MCF 10A (cell line): ENCODE results near the gene PDF. TPM values are rescaled to one million over a fixed set of nuclear protein-coding genes. Genes with fewer than 3 reads are reported as not detected.

Experiments used
- BruUV-seq: library from RNA; stranded (reverse); fragments of 400-500 nt; replicated peaks from 2 replicates; lab custom pipeline; 2021; lab: Mats Ljungman, UMichigan
- CTCF ChIA-PET: fragments of 300-600 bp; sonication (Branson Sonifier 250); formaldehyde crosslinking; extraction: SDS; loops from one replicate; lab custom pipeline; 2021; ENCODE audit warnings: antibody characterized with exemption, inconsistent platforms; lab: Yijun Ruan, JAX
- POLR2A ChIA-PET: fragments of 300-600, 350-650 bp; sonication (Branson Sonifier 250); formaldehyde crosslinking; extraction: SDS; loops from one replicate; lab custom pipeline; 2020; ENCODE audit warnings: antibody characterized with exemption, inconsistent platforms; lab: Yijun Ruan, JAX
- DNase-seq: peaks from one replicate; pipeline ENCODE4 v3.0.0-alpha.2; 2018; ENCODE audit not compliant: unreplicated experiment
- H3K27ac Mint-ChIP-seq: one replicate; pipeline ENCODE4 v1.8.0; 2022; ENCODE audit warnings: mild to moderate bottlenecking, low read depth, mixed read lengths; ENCODE audit not compliant: unreplicated experiment
- H3K27me3 Mint-ChIP-seq: one replicate; pipeline ENCODE4 v1.8.0; 2022; ENCODE audit warnings: mixed read lengths; ENCODE audit not compliant: insufficient read depth, unreplicated experiment
- H3K36me3 Mint-ChIP-seq: one replicate; pipeline ENCODE4 v1.8.0; 2022; ENCODE audit warnings: mild to moderate bottlenecking, moderate library complexity, mixed read lengths; ENCODE audit not compliant: insufficient read depth, unreplicated experiment
- H3K4me1 Mint-ChIP-seq: one replicate; pipeline ENCODE4 v1.8.0; 2022; ENCODE audit warnings: mixed read lengths; ENCODE audit not compliant: insufficient read depth, unreplicated experiment
- H3K4me3 Mint-ChIP-seq: one replicate; pipeline ENCODE4 v1.8.0; 2022; ENCODE audit warnings: mild to moderate bottlenecking, moderate library complexity, mixed read lengths; ENCODE audit not compliant: unreplicated experiment
- H3K9me3 Mint-ChIP-seq: one replicate; pipeline ENCODE4 v1.8.0; 2022; ENCODE audit warnings: mixed read lengths; ENCODE audit not compliant: unreplicated experiment
- intact Hi-C: fragments of 100-400 bp; cut with micrococcal nuclease; formaldehyde crosslinking; loops from 2 replicates; pipeline ENCODE4 v1.14.1; 2022
- total RNA-seq: library from RNA; stranded (reverse); gene quantifications from 2 replicates; pipeline ENCODE4 v1.2.3, GENCODE V29; 2022
- TF ChIP-seq, protein P1 (sequence below): fragments of 200-600 bp; IDR thresholded peaks from one replicate; pipeline ENCODE4 v1.8.0; 2022; ENCODE audit warnings: antibody characterized with exemption, mild to moderate bottlenecking; ENCODE audit not compliant: unreplicated experiment

The PDF gene
- total RNA-seq, 1 experiment from 2014 or later, result 24.8 TPM

DNA sequence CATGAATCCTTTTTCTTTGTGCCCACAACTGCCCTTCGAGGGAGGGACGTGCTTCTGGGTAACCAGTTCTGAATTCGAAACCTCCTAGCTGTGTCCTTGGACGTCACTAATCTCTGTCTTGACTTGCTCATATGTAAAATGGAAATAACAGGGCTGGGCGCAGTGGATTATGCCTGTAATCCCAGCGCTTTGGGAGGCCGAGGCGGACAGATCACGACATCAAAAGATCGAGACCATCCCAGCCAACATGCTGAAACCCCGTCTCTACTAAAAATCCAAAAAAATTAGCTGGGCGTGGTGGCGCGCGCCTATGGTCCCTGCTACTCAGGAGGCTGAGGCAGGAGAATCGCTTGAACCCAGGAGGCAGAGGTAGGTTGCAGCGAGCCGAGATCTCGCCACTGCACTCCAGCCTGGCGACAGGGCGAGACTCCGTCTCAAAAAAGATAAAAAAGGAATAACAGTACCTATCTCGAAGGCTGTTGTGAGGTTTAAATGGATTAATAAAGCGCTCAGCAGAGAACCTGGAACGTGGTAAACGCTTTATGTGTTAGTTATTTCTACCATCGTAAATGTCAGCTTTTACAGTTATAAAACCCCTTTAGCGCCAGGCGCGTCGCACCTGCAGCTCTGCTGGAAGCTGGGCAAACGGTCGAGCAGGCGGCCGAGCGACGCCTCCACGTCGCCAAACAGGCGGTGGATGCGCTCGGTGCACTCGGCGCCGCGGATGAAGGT is 8.3 kb upstream of the PDF start:
- POLR2A ChIA-PET, result interaction anchor here (0.6 to 6.5 kb wide), 8 partner anchors 9 to 1466 kb away, joined by 3 to 114 read pairs (median 3); partner anchors contain the start of genes EDC4, PDF and TERF2
- intact Hi-C loops, result loop anchor here (1.0 to 5.0 kb wide), 2 partner anchors 8 to 259 kb away; partner anchors contain the start of gene PDF

DNA sequence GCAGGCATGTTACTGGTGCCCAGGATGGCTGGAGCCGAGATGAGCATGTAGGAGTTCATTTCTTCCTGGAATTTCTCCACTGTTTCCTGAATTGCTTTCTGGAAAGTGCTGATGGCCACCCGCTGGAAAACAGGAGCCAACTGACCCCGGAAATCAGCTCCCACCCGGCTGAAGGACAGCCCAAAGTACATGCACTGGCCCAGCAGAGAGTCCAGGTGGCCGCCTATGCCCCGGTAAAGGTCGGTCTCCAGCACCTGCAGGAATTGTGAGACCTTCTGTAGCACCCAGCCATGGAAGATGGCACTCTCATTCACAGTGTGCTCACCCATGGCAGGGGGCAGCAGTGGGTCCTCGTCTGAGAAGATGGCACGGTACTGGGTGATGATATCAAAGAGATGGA is 4.3 kb upstream of the PDF start:
- peaks cover 5% of the 10 kb centered on the region for H3K4me1 Mint-ChIP-seq
- intact Hi-C loops, result loop anchor here (5.0 kb wide), 1 partner anchor 263 kb away; no protein-coding TSS in a partner anchor
- TF ChIP-seq, protein P1, sequence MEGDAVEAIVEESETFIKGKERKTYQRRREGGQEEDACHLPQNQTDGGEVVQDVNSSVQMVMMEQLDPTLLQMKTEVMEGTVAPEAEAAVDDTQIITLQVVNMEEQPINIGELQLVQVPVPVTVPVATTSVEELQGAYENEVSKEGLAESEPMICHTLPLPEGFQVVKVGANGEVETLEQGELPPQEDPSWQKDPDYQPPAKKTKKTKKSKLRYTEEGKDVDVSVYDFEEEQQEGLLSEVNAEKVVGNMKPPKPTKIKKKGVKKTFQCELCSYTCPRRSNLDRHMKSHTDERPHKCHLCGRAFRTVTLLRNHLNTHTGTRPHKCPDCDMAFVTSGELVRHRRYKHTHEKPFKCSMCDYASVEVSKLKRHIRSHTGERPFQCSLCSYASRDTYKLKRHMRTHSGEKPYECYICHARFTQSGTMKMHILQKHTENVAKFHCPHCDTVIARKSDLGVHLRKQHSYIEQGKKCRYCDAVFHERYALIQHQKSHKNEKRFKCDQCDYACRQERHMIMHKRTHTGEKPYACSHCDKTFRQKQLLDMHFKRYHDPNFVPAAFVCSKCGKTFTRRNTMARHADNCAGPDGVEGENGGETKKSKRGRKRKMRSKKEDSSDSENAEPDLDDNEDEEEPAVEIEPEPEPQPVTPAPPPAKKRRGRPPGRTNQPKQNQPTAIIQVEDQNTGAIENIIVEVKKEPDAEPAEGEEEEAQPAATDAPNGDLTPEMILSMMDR, result no peak
- ChIA-PET CTCF (interaction anchor here (0.7 to 1.1 kb wide), 2 partner anchors 23 to 199 kb away, joined by 3 to 5 read pairs; no protein-coding TSS in a partner anchor), POLR2A (interaction anchor here (1.3 kb wide), 1 partner anchor 9 kb away, joined by 4 read pairs; no protein-coding TSS in a partner anchor)
- BruUV-seq, result no TSS peak
- H3K36me3 Mint-ChIP-seq, result peaks cover 68% of the 10 kb centered on the region
- DNase-seq, result no peak
- no peak overlapping the region for H3K27ac Mint-ChIP-seq
- H3K27me3 Mint-ChIP-seq, result no peaks in the 10 kb centered on the region
- no peaks in the 10 kb centered on the region for H3K9me3 Mint-ChIP-seq
- no peak overlapping the region for H3K4me3 Mint-ChIP-seq

More for the DNA sequence above, 8.3 kb upstream of the PDF start:
- no peak for DNase-seq
- TSS peak; percentile 60 for BruUV-seq
- CTCF ChIA-PET, result interaction anchor here (0.5 to 1.3 kb wide), 8 partner anchors 10 to 1178 kb away, joined by 3 to 5 read pairs (median 3); no protein-coding TSS in a partner anchor
- TF ChIP-seq, protein P1, result no peak
- H3K27ac Mint-ChIP-seq, result peak overlapping the region; percentile 95
- peaks cover 80% of the 10 kb centered on the region for H3K36me3 Mint-ChIP-seq
- H3K4me1 Mint-ChIP-seq, result peaks cover 5% of the 10 kb centered on the region
- H3K4me3 Mint-ChIP-seq, result peak overlapping the region; percentile 88
- H3K9me3 Mint-ChIP-seq, result no peaks in the 10 kb centered on the region
- no peaks in the 10 kb centered on the region for H3K27me3 Mint-ChIP-seq

DNA sequence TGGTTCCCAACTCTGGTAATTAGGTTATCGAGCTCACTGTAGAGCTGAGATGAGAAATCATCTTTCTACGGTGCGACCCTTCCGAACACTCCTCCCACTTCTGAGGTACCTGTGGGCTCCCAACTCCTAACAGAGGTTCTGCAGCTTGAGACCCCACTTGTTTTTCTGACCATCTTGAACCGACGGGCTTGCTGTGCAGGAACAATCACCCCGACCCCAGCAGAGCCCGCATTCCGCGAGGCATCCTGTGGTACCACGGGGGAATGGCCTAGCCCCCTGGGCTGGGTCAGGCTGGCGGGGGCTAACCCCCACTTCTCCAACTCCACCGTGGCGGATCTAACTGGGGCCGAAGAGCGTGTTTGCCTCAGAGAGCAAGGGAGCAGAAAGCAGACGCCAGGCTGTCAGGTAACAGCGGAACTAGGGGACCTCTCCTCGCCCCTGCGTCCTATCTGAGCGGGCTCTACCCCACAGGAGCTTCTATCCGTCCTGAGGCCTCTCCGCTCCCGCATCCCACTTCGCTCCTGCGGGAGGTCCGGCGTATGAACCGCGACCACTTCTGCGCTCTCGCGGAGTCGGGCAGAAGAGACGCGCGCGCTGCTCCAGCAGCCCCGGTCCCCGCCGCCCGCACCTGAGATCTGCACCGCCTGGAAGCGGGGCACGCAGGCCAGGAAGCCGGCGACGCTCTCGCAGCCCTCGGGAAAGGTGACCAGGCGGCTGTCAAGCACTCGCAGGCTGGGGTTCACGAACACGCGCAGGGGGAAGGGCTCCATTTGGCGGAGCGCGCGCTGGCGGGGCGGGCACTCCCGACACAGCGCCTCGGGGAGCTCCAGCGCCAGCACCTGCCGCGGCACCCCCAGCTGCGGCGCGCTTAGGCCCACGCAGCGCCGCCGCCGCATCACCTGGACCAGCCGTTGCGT is 761 bp downstream of the PDF start:
- Mint-ChIP-seq H3K4me1 (peaks cover 24% of the 10 kb centered on the region), H3K4me3 (peak overlapping the region; percentile 81), H3K27ac (peak overlapping the region; percentile 35), H3K36me3 (peaks cover 81% of the 10 kb centered on the region), H3K27me3 (no peaks in the 10 kb centered on the region), H3K9me3 (no peaks in the 10 kb centered on the region)
- intact Hi-C loops, result loop anchor here (1.0 kb wide), 1 partner anchor 10 kb away; the partner anchor contains the start of genes COG8 and NIP7
- TF ChIP-seq, protein P1, result no peak
- ChIA-PET POLR2A (interaction anchor here (0.5 to 9.0 kb wide), 19 partner anchors 9 to 1445 kb away, joined by 3 to 114 read pairs (median 4); partner anchors contain the start of genes COG8, NIP7, NRN1L and SNTB2), CTCF (interaction anchor here (0.6 to 1.5 kb wide), 7 partner anchors 9 to 329 kb away, joined by 3 to 5 read pairs (median 3); no protein-coding TSS in a partner anchor)
- BruUV-seq, result no TSS peak
- peak; percentile 21 for DNase-seq
